HPDE6-E6E7 (cell line): ENCODE measurements around the gene CFAP54.
"Not testable (repeated sequence)": the region's sequence is repeated elsewhere in the genome, so short reads cannot be mapped to it uniquely, and the experiment has no call there.

Experiments used
- DNase-seq: peaks from one replicate; pipeline ENCODE4 v3.0.0; 2011; ENCODE audit warnings: missing footprints; ENCODE audit errors: extremely low spot score

CFAP54 gene

DNA sequence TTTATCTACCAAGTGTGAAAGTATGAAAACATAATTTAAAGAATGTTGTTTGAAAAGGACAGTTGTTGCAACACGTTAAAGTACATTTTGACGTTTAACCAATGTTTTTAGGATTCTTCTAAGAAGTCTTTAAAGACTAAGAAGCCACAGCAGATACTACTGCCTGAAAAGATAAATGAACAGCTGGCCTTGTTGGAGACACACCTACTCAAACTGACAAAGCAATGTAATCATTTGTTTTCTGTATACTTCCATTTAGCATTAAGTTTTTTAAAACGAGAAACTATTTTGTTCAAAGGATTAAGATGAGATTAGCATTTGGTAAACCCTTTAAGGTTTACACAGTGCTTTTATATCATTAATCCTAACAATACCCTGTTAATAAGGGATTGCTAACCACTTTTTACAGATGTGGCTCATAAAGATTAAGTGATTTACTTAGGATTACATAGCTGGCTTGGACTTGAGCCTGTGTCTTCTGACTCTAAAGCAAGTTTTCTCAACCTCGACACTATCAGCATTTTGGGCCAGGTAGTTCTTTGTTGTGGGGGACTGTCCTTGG lies 134.4 kb downstream of the CFAP54 start:
- DNase-seq: no peak

DNA sequence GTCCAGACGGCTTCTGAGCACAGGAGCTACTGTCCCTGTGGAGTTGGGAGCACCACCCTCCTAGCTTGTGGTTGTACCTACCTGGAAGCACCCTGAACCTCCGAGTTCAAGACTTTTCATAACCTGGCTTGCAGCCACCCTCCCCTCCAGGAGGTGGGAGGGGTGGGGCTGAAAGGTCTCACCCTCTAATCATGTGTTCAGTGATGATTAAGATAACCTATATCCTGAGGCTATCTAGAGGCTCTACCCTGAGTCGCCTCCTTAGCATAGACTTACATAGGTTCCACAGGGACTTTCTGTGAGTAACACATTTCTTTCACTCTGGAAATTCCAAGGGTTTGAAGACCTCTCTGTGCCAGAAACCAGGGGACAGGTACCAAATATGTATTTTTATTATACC lies 146.5 kb downstream of the CFAP54 start:
- no peak for DNase-seq

DNA sequence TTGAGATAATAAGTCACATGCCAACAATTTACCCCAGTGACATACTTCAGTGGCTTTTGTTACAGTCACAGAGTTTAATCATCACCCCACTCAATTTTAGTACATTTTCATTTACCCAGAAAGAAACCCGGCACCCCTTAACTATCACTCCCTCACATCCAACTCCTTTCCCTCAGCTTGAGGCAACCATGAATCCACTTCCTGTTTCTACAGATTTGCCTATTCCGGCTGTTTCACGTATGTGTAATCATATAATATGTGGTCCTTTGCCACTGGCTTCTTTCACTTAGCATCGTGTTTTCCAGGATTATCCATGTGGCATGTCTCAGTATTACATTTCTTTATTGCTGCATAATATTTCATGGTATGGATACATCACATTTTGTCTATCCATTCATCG lies 147.5 kb downstream of the CFAP54 start:
- no peak for DNase-seq

DNA sequence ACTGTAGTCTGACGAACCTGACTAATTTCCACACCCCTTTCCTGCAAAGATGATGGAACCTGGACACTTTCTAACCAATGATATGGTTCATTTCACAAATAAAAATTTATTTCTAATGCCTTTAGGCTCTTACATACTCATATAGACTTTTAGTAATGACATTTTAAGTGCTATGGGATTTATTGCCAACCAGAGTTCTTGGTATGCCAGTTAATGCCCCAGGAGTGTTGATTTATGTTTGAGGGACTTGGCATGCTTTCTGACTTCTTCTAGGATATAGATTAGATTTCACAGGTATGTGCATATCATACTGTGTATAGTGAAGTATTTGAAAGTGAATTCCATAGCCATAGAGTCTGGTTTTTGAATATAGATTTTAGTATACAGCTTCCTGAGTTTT lies 159.5 kb downstream of the CFAP54 start:
- DNase-seq: no peak

DNA sequence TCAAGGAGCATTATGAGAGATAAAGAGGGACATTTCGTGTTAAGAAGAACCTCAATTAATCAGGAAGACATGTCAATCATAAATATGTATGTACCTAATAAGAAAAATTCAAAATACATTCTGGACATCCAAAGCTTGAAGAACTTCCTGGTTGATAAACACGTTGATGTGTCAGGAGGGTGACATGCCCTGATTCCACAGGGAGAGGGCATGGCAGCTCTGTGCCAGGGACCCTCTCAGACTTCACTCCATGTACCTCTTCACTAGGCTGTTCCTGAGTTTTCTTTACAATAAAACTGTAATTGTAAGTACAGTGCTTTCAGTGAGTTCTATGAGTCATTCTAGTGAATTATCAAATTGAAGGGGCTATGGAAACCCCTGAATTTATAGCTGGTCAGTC lies 163.5 kb downstream of the CFAP54 start:
- no peak for DNase-seq

DNA sequence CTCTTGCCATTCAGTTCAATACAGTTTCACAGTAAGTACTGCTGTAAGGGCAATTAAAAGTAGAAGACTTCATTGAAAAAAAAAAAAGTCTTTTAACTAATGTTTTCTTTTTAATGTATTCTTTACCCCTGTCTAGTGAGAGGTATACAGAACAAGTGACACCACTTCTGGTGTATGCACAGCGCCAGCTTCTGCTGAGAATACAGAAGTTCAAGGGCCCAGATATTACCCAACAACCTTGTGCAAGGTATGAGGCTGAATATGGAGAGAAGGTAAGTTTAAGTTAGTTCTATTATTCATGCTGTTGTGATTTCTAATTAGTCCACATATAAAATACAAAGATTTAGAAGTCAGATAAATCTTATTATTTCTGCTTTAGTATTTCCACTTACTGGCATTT lies 168.7 kb downstream of the CFAP54 start:
- DNase-seq: no peak

DNA sequence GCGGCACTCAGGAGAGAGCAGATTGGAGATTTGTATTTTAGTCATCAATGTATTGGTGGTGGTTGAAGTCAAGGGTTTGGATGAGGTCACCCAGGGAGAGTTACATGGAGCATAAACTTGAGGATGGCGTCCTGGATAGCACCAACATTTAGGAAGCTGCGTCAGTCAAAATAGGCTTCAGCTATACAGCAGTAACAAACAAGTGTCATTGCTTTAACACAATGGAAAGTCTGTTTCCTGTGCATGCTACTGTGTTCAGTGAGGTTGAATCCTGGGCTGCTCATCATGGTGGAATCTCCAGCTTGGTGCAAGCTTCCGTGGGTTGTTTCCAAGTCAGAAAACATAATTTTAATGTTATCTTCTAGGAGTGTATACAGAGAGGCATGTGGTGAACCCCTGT lies 180.4 kb downstream of the CFAP54 start:
- no peak for DNase-seq

DNA sequence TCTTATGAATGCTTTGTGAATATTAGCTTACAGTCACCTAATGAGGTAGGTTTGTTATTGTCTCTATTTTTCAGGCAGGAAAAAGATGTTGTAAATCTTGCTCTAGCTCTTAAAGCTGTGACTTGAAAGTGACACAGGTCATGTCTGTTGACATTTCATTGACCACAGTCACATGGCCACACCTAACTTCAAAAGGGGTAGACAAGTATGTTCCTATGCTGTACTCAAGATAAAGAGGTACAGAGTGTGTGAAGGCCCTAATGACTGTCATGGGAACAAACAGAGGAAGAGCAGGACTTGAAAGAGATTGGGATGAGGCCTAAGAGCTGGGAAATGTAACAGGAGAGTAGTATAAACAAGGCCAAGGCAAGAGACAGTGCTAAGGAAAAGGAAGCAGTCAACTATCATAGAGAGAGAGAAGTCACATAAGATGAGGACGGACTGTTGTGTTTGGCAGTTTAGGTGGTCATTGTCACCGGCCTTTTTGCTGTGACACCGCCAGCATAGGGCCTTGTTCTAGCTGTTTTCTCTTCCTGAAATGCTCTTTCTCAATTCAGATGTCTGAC lies 181.0 kb downstream of the CFAP54 start:
- DNase-seq: no peak

DNA sequence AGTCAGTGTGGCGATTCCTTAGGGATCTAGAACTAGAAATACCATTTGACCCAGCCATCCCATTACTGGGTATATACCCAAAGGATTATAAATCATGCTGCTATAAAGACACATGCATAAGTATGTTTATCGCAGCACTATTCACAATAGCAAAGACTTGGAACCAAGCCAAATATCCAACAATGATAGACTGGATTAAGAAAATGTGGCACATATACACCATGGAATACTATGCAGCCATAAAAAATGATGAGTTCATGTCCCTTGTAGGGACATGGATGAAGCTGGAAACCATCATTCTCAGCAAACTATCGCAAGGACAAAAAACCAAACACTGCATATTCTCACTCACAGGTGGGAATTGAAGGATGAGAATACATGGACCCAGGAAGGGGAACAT lies 186.1 kb downstream of the CFAP54 start:
- DNase-seq: not testable (repeated sequence)

DNA sequence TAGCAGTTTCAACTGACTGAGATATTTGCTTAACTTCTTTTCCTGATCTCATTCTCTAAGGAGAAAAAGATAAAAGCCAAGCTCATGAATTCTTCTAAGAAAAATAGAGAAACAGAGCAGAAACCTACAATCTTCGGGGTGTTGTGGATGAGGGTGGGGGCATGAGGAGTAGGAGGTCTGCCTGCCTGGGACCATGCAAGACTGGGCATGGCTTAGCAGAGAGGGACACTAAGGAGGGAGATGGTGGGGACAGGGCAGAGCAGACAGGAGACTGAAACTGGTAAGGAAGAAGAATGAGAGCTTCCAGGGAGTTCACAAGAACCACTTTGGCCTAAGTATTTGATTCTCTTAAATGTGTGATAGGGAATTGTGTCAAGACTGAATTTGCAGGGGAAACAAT lies 188.0 kb downstream of the CFAP54 start:
- no peak for DNase-seq

DNA sequence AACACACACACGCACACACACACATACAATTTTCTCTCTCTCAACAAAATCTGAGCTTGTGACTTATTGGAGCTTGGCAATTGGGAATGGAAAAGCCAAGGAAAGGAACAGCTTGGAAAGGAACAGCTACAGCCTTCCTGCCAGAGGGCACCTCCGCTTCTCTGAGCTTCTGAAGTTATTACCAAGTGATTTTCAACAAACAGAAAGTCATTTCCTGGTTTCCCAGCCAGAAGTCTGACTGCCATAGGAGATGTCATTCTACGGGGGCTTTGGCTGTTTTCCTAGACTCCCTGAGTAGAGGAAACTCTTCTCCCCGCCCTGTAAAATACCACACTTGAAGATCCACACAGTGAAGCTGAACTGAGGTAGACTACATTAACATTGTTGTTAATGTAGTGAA lies 198.3 kb downstream of the CFAP54 start:
- DNase-seq: no peak

DNA sequence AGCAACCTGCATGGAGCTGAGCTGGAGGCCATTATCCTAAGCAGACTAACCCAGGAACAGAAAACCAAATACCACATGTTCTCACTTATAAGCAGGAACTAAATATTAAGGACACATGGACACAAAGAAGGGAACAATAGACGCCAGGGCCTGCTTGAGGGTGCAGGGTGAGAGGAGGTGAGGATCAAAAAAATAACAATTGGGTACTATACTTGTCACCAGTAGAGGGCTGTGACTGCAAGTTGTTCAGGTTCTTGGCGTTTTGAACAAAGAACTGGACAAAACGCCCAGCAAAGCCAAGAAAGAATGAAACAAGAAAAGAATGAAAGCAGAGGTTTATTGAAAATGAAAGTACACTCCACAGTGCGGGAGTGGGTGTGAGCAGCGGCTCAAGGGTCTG lies 209.1 kb downstream of the CFAP54 start:
- no peak for DNase-seq

DNA sequence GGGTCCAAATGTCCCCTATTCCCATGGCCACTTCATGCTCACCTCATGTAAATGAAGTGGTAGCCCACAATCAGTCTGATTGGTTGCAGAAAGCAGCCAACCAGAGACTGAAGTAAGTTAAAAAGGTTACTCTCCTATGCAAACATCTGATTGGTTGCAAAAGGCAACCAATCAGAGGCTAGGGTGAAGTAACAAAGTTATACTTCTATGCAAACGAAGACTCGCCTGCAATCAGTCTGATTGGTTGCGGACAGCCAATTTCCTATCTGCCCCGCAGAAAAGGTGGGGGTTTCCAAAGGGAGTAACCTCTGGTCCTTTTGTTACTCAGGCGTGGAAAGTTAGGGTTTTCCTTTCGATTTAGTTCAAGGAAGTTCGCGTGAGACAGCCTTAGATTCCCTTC lies 209.6 kb downstream of the CFAP54 start:
- DNase-seq: no peak

DNA sequence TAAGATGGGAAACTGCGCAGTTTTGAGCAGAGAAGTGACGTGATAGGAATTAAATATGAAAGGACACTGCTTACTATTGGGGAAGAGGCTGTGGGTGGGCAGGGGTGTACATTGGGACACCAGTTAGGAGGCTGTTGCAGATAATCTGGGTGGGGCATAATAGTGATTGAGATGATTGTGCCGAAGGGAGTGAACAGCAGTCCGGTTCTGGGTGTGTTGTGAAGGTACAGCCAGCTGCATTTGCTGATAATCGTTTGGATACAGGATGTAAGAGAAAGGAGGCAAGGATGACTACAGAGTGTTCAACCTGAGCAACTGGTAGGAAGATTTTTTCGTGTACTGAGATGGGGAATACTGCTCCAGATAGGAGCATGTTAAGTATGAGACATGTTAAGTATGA lies 212.5 kb downstream of the CFAP54 start:
- DNase-seq: no peak

DNA sequence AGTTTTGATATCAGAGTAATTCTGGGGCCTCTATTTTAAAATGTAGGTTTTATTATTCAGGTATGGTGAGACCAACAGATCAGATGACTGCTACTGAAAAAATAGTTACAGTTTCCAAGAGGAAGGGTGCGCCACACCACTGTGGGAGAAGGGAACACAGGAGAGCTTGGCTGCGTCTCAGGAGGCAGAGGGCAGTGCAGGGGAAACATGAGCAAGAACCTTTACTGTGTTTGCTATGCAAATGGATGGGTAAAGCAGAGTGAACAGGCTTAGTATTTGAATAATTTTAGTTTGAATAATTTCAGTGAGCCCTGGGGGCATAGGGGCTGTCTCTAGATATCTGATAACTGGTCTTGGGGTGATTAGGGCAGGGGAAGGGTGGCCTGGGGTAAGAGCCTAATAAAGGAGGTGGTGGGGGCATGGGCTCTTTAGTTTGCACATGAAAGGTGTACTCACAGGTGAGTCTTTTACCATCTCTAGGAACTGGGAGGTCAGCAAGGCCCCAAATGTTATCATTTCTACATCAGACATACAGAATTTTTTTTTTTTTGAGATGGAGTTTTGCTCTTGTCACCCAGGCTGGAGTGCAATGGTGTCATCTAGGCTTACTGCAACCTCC lies 220.9 kb downstream of the CFAP54 start:
- no peak for DNase-seq

DNA sequence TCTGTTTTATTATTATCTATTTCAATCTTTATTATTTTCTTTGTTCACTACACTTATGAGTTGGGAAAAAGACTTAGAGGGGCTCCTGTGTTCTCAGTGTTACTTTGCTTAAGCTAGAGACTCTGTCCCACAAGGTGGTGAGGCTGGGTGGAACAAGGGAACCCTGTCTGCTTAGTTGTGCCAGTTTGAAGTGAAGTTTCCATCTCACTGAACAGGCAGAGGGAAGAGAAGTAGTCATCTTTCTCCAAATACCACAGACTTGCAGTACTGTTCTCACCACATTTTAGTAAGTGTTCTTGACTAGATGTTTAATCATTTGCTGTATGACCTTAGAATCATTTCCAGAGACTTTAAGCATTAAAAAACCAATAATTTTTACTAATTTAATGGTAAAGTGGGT lies 222.0 kb downstream of the CFAP54 start:
- DNase-seq: no peak

DNA sequence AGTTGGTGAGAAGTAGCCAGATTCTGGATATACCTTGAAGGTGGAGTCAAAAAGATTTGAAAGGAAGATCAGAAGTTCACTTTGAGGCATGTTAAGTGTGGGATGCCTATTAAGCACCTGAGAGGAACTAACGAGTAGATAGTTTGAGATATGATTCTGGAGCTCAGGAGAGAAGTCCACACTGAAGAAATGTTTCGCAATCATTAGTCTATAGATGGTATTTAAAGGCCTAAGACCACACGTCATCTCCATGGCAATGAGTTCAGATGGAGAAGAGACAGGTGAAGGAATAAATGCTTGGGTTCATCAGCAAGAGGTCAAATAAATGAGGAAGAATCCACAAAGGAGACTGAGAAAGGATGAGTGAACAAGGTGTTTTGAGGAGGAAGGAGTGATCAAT lies 224.8 kb downstream of the CFAP54 start:
- DNase-seq: no peak

DNA sequence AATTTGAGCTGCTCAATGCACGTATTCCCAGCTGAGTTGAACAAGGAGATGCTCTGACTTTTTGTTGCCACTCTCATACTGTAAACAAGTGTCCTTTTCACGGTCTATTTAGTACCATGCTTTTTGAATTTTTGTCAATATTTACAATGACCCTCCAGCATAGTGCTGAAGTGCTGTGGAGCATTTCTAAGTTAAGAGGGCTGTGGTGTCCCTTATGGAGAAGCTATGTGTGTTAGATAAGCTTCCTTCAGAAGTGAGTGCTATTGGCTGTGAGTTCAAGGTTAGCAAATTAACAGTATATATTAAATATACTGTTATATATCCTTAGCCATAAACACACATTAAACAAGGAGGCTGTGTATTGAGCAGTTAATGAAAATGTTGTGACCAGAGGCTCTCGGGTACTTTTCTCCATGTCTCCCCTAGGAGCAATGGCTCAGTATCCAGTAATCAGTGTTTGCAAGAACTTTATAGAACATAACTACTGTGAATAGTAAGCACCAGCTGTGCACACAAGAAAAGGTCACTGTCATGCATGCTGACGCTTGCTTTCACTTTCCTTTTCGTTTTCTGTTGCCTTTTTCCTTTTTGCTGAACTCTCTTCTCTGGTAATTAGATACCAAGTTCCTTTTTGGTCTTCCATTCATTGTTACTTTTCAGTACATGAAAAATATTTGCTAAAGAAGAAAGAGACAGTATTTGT lies 230.4 kb downstream of the CFAP54 start:
- peak; percentile 17 for DNase-seq

DNA sequence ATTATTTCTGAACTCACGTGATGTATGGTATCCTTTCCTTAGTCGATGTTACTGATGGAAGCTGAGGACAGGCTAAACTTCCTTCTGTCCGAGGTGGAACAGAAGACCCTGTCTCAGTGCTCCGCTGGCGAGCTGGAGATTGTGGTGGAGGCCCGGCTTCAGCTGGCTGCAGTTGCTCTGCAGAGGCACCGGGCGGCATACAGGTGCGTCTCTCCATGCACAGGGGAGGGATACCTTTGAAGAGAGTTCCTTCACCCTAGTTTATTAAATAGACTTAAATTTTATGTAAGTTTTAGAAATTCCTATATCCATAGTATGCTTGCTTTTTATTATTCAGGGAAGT lies 231.0 kb downstream of the CFAP54 start:
- DNase-seq: no peak

DNA sequence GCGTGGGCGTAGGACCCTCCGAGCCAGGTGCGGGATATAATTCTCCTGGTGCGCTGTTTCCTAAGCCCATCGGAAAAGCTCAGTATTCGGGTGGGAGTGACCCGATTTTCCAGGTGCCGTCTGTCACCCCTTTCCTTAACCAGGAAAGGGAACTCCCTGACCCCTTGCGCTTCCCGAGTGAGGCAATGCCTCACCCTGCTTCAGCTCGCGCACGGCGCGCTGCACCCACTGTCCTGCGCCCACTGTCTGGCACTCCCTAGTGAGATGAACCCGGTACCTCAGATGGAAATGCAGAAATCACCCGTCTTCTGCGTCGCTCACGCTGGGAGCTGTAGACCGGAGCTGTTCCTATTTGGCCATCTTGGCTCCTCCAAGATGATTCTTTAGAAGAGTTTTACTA lies 240.1 kb downstream of the CFAP54 start:
- not testable (repeated sequence) for DNase-seq

DNA sequence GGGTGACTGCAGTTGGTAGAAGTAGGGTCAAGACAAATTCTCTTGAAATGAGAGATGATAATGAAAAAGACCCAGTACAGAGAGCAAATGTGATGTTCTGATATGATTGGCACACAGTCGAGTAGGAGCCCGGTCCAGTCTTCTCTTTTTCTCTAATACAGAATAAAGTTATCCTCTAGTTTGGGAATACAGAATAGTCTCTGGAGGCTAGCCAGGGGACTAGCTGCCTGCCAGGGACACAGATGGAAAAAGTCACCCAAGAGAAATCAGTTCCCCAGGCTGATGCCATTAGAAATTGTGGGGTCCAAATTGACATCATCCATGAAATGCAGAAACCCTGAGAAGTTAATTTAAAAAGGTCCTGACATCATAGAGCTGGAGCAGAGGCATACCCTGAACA lies 240.5 kb downstream of the CFAP54 start:
- no peak for DNase-seq

DNA sequence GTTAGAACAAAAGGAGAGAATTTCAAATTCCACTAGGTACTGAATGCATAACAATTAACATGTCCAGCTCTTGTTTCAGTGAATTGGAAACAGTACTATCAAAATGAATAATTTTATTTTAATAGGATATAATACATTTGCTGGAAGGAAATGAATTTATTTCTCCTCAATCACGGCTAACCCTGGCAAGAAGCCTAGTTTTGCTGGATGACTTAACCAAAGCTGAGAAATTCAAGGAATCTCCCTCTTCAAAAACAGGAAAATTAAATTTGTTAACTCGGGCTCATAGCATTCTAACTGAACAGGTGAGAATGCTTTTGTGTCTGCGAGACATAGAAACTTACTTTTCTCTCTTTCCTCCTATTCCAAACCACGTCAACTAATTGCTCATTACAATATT lies 254.2 kb downstream of the CFAP54 start:
- DNase-seq: no peak

DNA sequence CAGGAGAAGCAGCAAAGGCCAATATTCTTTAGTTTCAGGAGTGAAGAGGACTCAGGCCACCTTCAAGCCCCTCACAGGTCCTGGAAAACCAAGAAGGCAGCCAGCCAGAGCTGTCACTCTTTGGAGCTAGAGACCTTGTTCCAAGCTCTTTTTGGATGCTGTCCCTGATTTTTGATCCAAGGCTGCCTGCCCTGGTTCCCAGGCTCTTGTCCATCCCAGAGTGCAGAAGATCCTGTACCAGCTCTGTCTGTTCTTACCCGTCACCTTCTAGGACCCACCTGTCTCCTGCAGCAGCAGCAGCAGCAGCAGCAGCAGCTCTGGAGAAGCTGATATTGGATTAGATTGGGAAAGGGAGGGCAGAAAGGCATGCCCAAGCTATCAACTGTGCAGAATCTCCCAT lies 260.6 kb downstream of the CFAP54 start:
- DNase-seq: no peak
